Neural progenitor cell (in vitro differentiated cells): Measurements from ENCODE around the gene FAM240B. TPM values are rescaled to one million over a fixed set of nuclear protein-coding genes. Genes with fewer than 3 reads are reported as not detected.

Source experiments
- DNase-seq: peaks from one replicate; pipeline ENCODE4 v3.0.0-alpha.2; 2016; ENCODE audit warnings: low spot score
- H2AFZ ChIP-seq: fragments of 200-600 bp; sonication (generic); replicated peaks from 2 replicates; pipeline ENCODE4 v1.6.1; 2016; ENCODE audit warnings: antibody characterized with exemption
- H3F3A ChIP-seq: fragments of 200-600 bp; sonication (generic); 2 replicates; pipeline ENCODE4 v1.6.1; 2016; ENCODE audit warnings: antibody characterized with exemption, low read depth
- H3K27ac ChIP-seq: fragments of 200-600 bp; sonication (generic); 2 replicates; pipeline ENCODE4 v1.5.1; 2016; ENCODE audit warnings: mild to moderate bottlenecking
- H3K27me3 ChIP-seq: fragments of 200-600 bp; sonication (generic); 2 replicates; pipeline ENCODE4 v1.6.1; 2016; ENCODE audit warnings: mild to moderate bottlenecking, moderate library complexity
- H3K36me3 ChIP-seq: fragments of 200-600 bp; sonication (generic); 2 replicates; pipeline ENCODE4 v1.5.1; 2016
- H3K4me1 ChIP-seq: fragments of 200-600 bp; sonication (generic); 2 replicates; pipeline ENCODE4 v1.6.1; 2016; ENCODE audit warnings: mixed run types
- H3K4me2 ChIP-seq: fragments of 200-600 bp; sonication (generic); 2 replicates; pipeline ENCODE4 v1.6.1; 2016
- H3K4me3 ChIP-seq: fragments of 200-600 bp; sonication (generic); 2 replicates; pipeline ENCODE4 v1.5.1; 2016
- H3K79me2 ChIP-seq: fragments of 200-600 bp; sonication (generic); 2 replicates; pipeline ENCODE4 v1.6.1; 2016; ENCODE audit warnings: low read depth
- H3K9ac ChIP-seq: fragments of 200-600 bp; sonication (generic); 2 replicates; pipeline ENCODE4 v1.6.1; 2016
- H3K9me3 ChIP-seq: fragments of 200-600 bp; sonication (generic); 2 replicates; pipeline ENCODE4 v1.5.1; 2016; ENCODE audit warnings: low read depth
- H4K20me1 ChIP-seq: fragments of 200-600 bp; sonication (generic); 2 replicates; pipeline ENCODE4 v1.6.1; 2016; ENCODE audit warnings: low read depth
- H3K27ac Mint-ChIP-seq: 3 replicates; pipeline ENCODE4 v1.8.0; 2021; ENCODE audit warnings: mixed read lengths
- H3K27me3 Mint-ChIP-seq: 2 replicates; pipeline ENCODE4 v1.8.0; 2022; ENCODE audit warnings: low read depth, mild to moderate bottlenecking, inconsistent platforms, moderate library complexity, mixed read lengths; ENCODE audit not compliant: insufficient read depth
- H3K36me3 Mint-ChIP-seq: 3 replicates; pipeline ENCODE4 v1.8.0; 2021; ENCODE audit warnings: mixed read lengths
- H3K4me1 Mint-ChIP-seq: 3 replicates; pipeline ENCODE4 v1.8.0; 2021; ENCODE audit warnings: mixed read lengths
- H3K4me3 Mint-ChIP-seq: 3 replicates; pipeline ENCODE4 v1.8.0; 2021; ENCODE audit warnings: mild to moderate bottlenecking, moderate library complexity, mixed read lengths
- H3K9me3 Mint-ChIP-seq: 3 replicates; pipeline ENCODE4 v1.8.0; 2020; ENCODE audit warnings: mixed read lengths
- CTCF ChIP-seq: fragments of 200-600 bp; sonication (generic); IDR thresholded peaks from 2 replicates; pipeline ENCODE4 v1.5.1; 2017; ENCODE audit warnings: antibody characterized with exemption, mild to moderate bottlenecking
- EZH2 ChIP-seq: fragments of 200-600 bp; sonication (generic); IDR thresholded peaks from 2 replicates; pipeline ENCODE4 v1.6.1; 2017; ENCODE audit warnings: antibody characterized with exemption, mild to moderate bottlenecking, moderate library complexity
- EZH2phosphoT487 ChIP-seq: fragments of 200-600 bp; sonication (generic); IDR thresholded peaks from 2 replicates; pipeline ENCODE4 v1.6.1; 2017; ENCODE audit warnings: antibody characterized with exemption
- total RNA-seq: library from RNA; depleted of rRNA; stranded (reverse); fragments of >200 nt; gene quantifications from 2 replicates; pipeline ENCODE4 v1.2.3, GENCODE V29; 2015; ENCODE audit warnings: low replicate concordance

The FAM240B gene
- total RNA-seq, 1 donor from 2014 or later: not detected

- no peaks in the 10 kb centered on the region for H3K79me2 ChIP-seq
- H3K4me2 ChIP-seq: peak overlapping the region; percentile 64
- no peaks in the 10 kb centered on the region for H3K9me3 ChIP-seq
- peak overlapping the region; percentile 70 for H2AFZ ChIP-seq
- peak overlapping the region; percentile 84 for H3K27ac ChIP-seq
- no peaks in the 10 kb centered on the region for H3K36me3 Mint-ChIP-seq
- H3K4me1 ChIP-seq: peaks cover 62% of the 10 kb centered on the region
- peak; percentile 92 for DNase-seq
- no peaks in the 10 kb centered on the region for H3K9me3 Mint-ChIP-seq
- peak overlapping the region; percentile 48 for H3K4me3 Mint-ChIP-seq
- TF ChIP-seq EZH2phosphoT487: no peak
- TF ChIP-seq EZH2: no peak
- TF ChIP-seq CTCF: no peak
- H3K9ac ChIP-seq: no peak overlapping the region
- peaks cover 2% of the 10 kb centered on the region for H3K27me3 Mint-ChIP-seq
- H3K27ac Mint-ChIP-seq: peak overlapping the region; percentile 98
- no peaks in the 10 kb centered on the region for H3K36me3 ChIP-seq
- no peaks in the 10 kb centered on the region for H3K27me3 ChIP-seq
- peaks cover 61% of the 10 kb centered on the region for H3K4me1 Mint-ChIP-seq
- H4K20me1 ChIP-seq: no peaks in the 10 kb centered on the region
- H3F3A ChIP-seq: peaks cover 18% of the 10 kb centered on the region
- no peak overlapping the region for H3K4me3 ChIP-seq
These were observed 30.3 kb downstream of the FAM240B start for GRCh38 chr9:38689678-38690077.

GRCh38 chr9:38687992-38688391, 31.9 kb downstream of the FAM240B start:
- peaks cover 4% of the 10 kb centered on the region for H3K27me3 Mint-ChIP-seq
- DNase-seq: no peak
- no peaks in the 10 kb centered on the region for H3K9me3 ChIP-seq
- no peaks in the 10 kb centered on the region for H3K9me3 Mint-ChIP-seq
- no peaks in the 10 kb centered on the region for H4K20me1 ChIP-seq
- H3K4me2 ChIP-seq: no peak overlapping the region
- H3K4me1 ChIP-seq: peaks cover 59% of the 10 kb centered on the region
- no peak overlapping the region for H3K4me3 ChIP-seq
- no peaks in the 10 kb centered on the region for H3K36me3 Mint-ChIP-seq
- H3F3A ChIP-seq: peaks cover 18% of the 10 kb centered on the region
- no peaks in the 10 kb centered on the region for H3K79me2 ChIP-seq
- TF ChIP-seq EZH2: no peak
- no peak for TF ChIP-seq CTCF
- TF ChIP-seq EZH2phosphoT487: no peak
- H3K9ac ChIP-seq: no peak overlapping the region
- peak overlapping the region; percentile 35 for H3K27ac Mint-ChIP-seq
- peak overlapping the region; percentile 66 for H2AFZ ChIP-seq
- H3K4me3 Mint-ChIP-seq: peak overlapping the region; percentile 23
- H3K27me3 ChIP-seq: no peaks in the 10 kb centered on the region
- no peaks in the 10 kb centered on the region for H3K36me3 ChIP-seq
- peaks cover 70% of the 10 kb centered on the region for H3K4me1 Mint-ChIP-seq
- no peak overlapping the region for H3K27ac ChIP-seq

GRCh38 chr9:38687389-38687842, 32.5 kb downstream of the FAM240B start:
- no peak overlapping the region for H3K4me3 Mint-ChIP-seq
- H3K4me1 ChIP-seq: peaks cover 53% of the 10 kb centered on the region
- no peaks in the 10 kb centered on the region for H3K36me3 ChIP-seq
- peaks cover 18% of the 10 kb centered on the region for H3F3A ChIP-seq
- no peaks in the 10 kb centered on the region for H4K20me1 ChIP-seq
- H3K27ac Mint-ChIP-seq: peak overlapping the region; percentile 76
- H2AFZ ChIP-seq: peak overlapping the region; percentile 66
- H3K27me3 Mint-ChIP-seq: peaks cover 4% of the 10 kb centered on the region
- H3K4me1 Mint-ChIP-seq: peaks cover 73% of the 10 kb centered on the region
- H3K9me3 Mint-ChIP-seq: no peaks in the 10 kb centered on the region
- H3K9me3 ChIP-seq: no peaks in the 10 kb centered on the region
- no peaks in the 10 kb centered on the region for H3K79me2 ChIP-seq
- H3K9ac ChIP-seq: no peak overlapping the region
- no peak for TF ChIP-seq EZH2
- TF ChIP-seq EZH2phosphoT487: no peak
- TF ChIP-seq CTCF: no peak
- no peak overlapping the region for H3K27ac ChIP-seq
- H3K27me3 ChIP-seq: no peaks in the 10 kb centered on the region
- no peak for DNase-seq
- H3K36me3 Mint-ChIP-seq: no peaks in the 10 kb centered on the region
- no peak overlapping the region for H3K4me3 ChIP-seq
- H3K4me2 ChIP-seq: peak overlapping the region; percentile 3
